Adrenal gland (tissue), 12 donors: Measurements from ENCODE around the gene USE1. TPM values are rescaled to one million over a fixed set of nuclear protein-coding genes. Genes with fewer than 3 reads are reported as not detected.

Source experiments
- DNase-seq, 7 donors: peaks; one replicate each; pipeline ENCODE4 v3.0.0-alpha.2; 2019 to 2020
- H3K27ac ChIP-seq, 5 donors: fragments of 200-600 bp; sonication (generic) in 4 of 5; 1 replicate in 3 of 5; 2 replicates in 2 of 5; pipeline versions ENCODE4 v1.5.1 to v1.8.0; 2016 to 2020; ENCODE audit warnings: mild to moderate bottlenecking in 1 of 5
- H3K27me3 ChIP-seq: fragments of 200-600 bp; 2 replicates; pipeline ENCODE4 v1.8.0; 2021
- H3K36me3 ChIP-seq, 2 donors: fragments of 200-600 bp; replicated peaks in 1 of 2; 1 replicate in 1 of 2; 2 replicates in 1 of 2; pipeline versions ENCODE4 v1.5.1 to v1.8.0; 2018 to 2022
- H3K4me1 ChIP-seq, 2 donors: fragments of 200-600 bp; replicated peaks in 1 of 2; 1 replicate in 1 of 2; 2 replicates in 1 of 2; pipeline versions ENCODE4 v1.5.1 to v1.8.0; 2018 to 2021
- H3K4me3 ChIP-seq, 4 donors: fragments of 200-600 bp; sonication (generic) in 3 of 4; one replicate each; pipeline ENCODE4 v1.5.1; 2016 to 2018
- H3K9me3 ChIP-seq, 3 donors: fragments of 200-600 bp; sonication (generic) in 1 of 3; replicated peaks in 1 of 3; 1 replicate in 2 of 3; 2 replicates in 1 of 3; pipeline versions ENCODE4 v1.5.1 to v1.8.0; 2016 to 2021
- POLR2A ChIP-seq, 2 donors: fragments of 450-650 bp; IDR thresholded peaks; one replicate each; pipeline ENCODE4 v1.6.1; 2017; ENCODE audit warnings: antibody characterized with exemption in 2 of 2, mild to moderate bottlenecking in 2 of 2, moderate library complexity in 1 of 2
- WGBS, 4 donors: extraction: QIAGEN DNeasy Blood & Tissue Kit in 2 of 4; methylation state at CpG; one replicate each; pipeline versions ENCODE4 v1.1.5 to v1.1.7; 2013 to 2017; 5-methylcytosine and 5-hydroxymethylcytosine counted together
- intact Hi-C, 2 donors: fragments of 100-400 bp; cut with DNase I; formaldehyde crosslinking; loops; one replicate each; pipeline versions ENCODE4 v1.14.1 to v1.15.0; 2022 to 2023
- polyA plus RNA-seq, 3 donors: library from polyadenylated mRNA; stranded (reverse); fragments of 200-250 nt in 2 of 3; fragments of 350-450 nt in 1 of 3; fragmentation: Illumina TruSeq in 1 of 3; extraction: RNeasy Lipid Tissue Mini Kit (QIAGEN cat#74804) in 1 of 3; gene quantifications; one replicate each; pipeline ENCODE4 v1.2.3, GENCODE V29; 2013 to 2014
- total RNA-seq, 9 donors: library from RNA; depleted of rRNA in 4 of 9; stranded (reverse); fragments of >200 nt in 4 of 9; fragments of 120-200 nt in 1 of 9; fragmentation: NEBNext Ultra II Directional in 1 of 9; extraction: Animal tissue kit (Norgen Biotek cat#: 25700) in 1 of 9; gene quantifications; one replicate each; pipeline versions ENCODE4 v1.1.0 to v1.2.4, GENCODE V29; 2013 to 2023
- TF ChIP-seq, protein P1 (sequence below), 6 experiments: fragments of 450-650 bp in 4 of 6; fragments of 200-600 bp in 2 of 6; sonication (generic) in 1 of 6; IDR thresholded peaks; 1 replicate in 5 of 6; 2 replicates in 1 of 6; pipeline versions ENCODE4 v1.5.1 to v1.8.0; 2016 to 2021; ENCODE audit warnings: antibody characterized with exemption in 6 of 6, mild to moderate bottlenecking in 2 of 6, moderate library complexity in 1 of 6
- donor health status: healthy with polysubstance abuse.
- donor health status: Bipolar disorder and iron deficiency.
- donor health status: DM: yes; HTN: yes; CAD: no.
- donor health status: DM: no; HTN: no; CAD: no.
- donor health status: DM: no; HTN: no; CAD: no.
- donor health status: DM: yes; HTN: yes; CAD: no.

USE1 gene
- total and polyA plus RNA-seq, 12 donors, result 23.7 to 87.8 (median 44.7) TPM

GRCh38 chr19:17234911-17235299, 19.7 kb downstream of the USE1 start:
- H3K27ac ChIP-seq, result peak overlapping the region; percentile 5 to 89 (median 46)
- no peak for TF ChIP-seq POLR2A (IDR thresholded peaks at IDR 0.05)
- TF ChIP-seq, protein P1, sequence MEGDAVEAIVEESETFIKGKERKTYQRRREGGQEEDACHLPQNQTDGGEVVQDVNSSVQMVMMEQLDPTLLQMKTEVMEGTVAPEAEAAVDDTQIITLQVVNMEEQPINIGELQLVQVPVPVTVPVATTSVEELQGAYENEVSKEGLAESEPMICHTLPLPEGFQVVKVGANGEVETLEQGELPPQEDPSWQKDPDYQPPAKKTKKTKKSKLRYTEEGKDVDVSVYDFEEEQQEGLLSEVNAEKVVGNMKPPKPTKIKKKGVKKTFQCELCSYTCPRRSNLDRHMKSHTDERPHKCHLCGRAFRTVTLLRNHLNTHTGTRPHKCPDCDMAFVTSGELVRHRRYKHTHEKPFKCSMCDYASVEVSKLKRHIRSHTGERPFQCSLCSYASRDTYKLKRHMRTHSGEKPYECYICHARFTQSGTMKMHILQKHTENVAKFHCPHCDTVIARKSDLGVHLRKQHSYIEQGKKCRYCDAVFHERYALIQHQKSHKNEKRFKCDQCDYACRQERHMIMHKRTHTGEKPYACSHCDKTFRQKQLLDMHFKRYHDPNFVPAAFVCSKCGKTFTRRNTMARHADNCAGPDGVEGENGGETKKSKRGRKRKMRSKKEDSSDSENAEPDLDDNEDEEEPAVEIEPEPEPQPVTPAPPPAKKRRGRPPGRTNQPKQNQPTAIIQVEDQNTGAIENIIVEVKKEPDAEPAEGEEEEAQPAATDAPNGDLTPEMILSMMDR (IDR thresholded peaks at IDR 0.05), result no peak
- peaks cover 0 to 32% of the 10 kb centered on the region in 2 donors for H3K36me3 ChIP-seq
- H3K9me3 ChIP-seq, result no peaks in the 10 kb centered on the region
- H3K4me1 ChIP-seq, result peaks cover 21 to 23% of the 10 kb centered on the region in 2 donors
- H3K4me3 ChIP-seq, result peak overlapping the region in 2 of 4 donors; percentile 10 to 86
- H3K27me3 ChIP-seq, result no peaks in the 10 kb centered on the region
- DNase-seq, result peak in 6 of 7 donors; percentile 60 to 77 (median 70)
- 10 to 23% (median 16%) methylated on average over 7 to 11 of the region's 11 CpGs for WGBS, 4 donors
- intact Hi-C loops, result no loop called here

DNA sequence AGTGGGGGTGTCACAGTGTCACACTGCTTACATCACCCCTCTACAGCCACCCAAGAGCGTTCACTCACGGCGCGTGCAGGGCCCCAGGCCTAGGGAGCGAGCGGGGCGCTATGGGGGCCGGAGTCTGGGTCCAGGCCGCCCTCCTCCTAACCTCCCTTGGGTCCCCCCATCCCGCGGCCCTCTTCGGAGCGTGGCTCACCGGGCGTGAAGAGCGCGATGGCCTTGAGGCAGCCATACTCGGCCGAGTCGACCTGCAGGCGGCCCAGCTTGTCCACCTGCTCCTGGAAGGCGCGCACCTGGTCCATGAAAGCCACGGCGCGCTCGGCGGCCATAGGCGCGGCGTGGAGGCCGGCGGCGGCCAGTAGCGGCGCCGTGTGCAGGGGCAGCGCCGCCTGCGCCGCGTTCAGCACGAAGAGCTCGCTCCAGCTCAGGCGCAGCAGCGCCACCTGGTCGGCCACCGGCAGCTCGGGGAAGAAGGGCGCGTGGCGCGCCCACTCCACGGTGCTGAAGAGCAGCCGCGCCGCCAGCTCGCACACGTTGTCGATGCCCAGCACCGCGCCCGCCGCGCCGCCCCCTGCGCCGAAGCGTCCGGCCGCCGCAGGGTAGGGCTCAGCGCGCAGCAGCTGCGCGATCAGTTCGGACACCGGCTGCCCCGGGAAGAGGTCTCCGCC, 20.3 kb downstream of the USE1 start:
- no peak for TF ChIP-seq POLR2A (IDR thresholded peaks at IDR 0.05)
- TF ChIP-seq, protein P1 (IDR thresholded peaks at IDR 0.05), result peak in 3 of 6 experiments; percentile 13 to 43 (median 43)
- Histone ChIP-seq H3K4me1 (peaks cover 21 to 23% of the 10 kb centered on the region in 2 donors), H3K27me3 (no peaks in the 10 kb centered on the region), H3K27ac (peak overlapping the region; percentile 5 to 89 (median 46)), H3K9me3 (no peaks in the 10 kb centered on the region), H3K36me3 (peaks cover 0 to 37% of the 10 kb centered on the region in 2 donors), H3K4me3 (peak overlapping the region in 2 of 4 donors; percentile 10 to 86)
- intact Hi-C loops, result no loop called here
- DNase-seq, result peak; percentile 68 to 80 (median 73)
- 0 to 14% (median 2%) methylated on average over 5 to 80 of the region's 80 CpGs for WGBS, 4 donors

DNA sequence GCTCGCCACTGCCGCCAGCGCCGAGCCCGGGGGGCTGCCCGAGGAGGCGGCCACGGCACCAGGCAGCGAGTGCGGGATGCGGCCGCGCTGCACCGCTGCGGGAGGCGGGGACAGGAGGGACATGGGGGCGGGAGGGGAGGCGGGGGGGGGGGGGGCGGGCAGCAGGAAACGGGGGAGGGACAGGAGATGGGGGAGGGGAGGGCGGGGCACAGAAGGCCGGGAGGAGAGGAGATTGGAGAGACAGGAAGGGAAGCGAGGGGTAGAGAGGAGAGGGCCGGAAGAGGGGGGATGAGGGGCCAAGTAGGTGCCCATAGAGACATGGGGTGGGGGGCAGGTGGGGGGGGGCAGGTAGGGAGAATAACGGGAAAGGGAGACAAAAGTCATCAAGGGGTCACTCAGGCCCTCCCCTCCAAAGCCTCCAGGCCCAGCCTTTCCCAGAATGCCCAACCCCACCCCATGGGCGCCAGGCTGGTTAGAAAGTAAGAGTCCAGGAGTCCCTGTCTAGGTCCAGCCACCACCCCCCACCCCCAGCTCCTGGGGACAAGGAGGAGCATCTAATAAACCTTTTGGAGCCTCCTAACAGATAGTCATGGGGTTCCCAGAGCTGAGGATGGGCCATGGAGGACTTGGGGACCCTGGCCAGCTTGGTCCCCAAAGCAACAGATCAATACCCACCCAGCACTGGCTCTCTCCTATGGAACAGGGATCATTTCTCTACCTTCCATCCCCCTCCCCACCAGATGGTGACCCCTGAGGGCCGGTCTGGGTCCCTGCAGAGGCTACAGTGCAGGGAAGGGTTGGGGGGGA, 21.0 kb downstream of the USE1 start:
- peak overlapping the region in 2 of 4 donors; percentile 10 to 86 for H3K4me3 ChIP-seq
- no peaks in the 10 kb centered on the region for H3K27me3 ChIP-seq
- peak overlapping the region in 3 of 5 donors; percentile 46 to 89 (median 88) for H3K27ac ChIP-seq
- no peaks in the 10 kb centered on the region for H3K9me3 ChIP-seq
- intact Hi-C loops, result no loop called here
- 7 to 16% (median 12%) methylated on average over 5 to 25 of the region's 27 CpGs for WGBS, 4 donors
- H3K36me3 ChIP-seq, result peaks cover 0 to 37% of the 10 kb centered on the region in 2 donors
- H3K4me1 ChIP-seq, result peaks cover 21 to 23% of the 10 kb centered on the region in 2 donors
- TF ChIP-seq, protein P1 (IDR thresholded peaks at IDR 0.05), result no peak
- TF ChIP-seq POLR2A (IDR thresholded peaks at IDR 0.05), result no peak
- peak in 3 of 7 donors; percentile 35 to 42 (median 38) for DNase-seq
